ENCODE data around the gene EVI2A. TPM values are rescaled to one million over a fixed set of nuclear protein-coding genes. Genes with fewer than 3 reads are reported as not detected.

Gene EVI2A
- total RNA-seq, 1 experiment from 2014 or later, result 2.6 TPM

DNA sequence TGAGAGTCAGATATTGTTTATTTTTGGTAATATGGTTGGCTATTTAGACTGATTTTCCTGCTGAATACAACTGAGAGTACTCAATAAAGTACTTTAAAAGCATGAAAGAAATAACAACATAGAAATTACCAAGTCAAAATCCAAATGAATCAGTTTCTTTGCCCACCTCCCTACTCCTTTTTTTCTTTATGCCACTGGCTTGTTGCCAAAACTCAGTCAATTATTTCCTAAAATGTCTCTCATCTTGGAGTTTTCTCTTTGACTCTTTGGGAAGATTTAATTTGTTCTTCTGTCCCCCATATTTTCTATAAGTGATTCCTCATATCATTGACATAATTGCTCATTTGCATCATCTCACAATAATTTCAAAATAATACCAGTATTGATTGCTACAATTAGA, 21.8 kb downstream of the EVI2A start:
- ChIA-PET POLR2A (no interaction called here), CTCF (no interaction called here)
- Mint-ChIP-seq H3K4me1 (ENCODE audit: insufficient read depth, unreplicated experiment) (no peaks in the 10 kb centered on the region), H3K27me3 (ENCODE audit: insufficient read depth, unreplicated experiment) (no peaks in the 10 kb centered on the region), H3K4me3 (ENCODE audit: unreplicated experiment) (no peak overlapping the region), H3K36me3 (ENCODE audit: insufficient read depth, unreplicated experiment) (peaks cover 7% of the 10 kb centered on the region), H3K9me3 (ENCODE audit: unreplicated experiment) (no peaks in the 10 kb centered on the region), H3K27ac (ENCODE audit: low read depth, unreplicated experiment) (no peak overlapping the region)
- intact Hi-C loops (cut with micrococcal nuclease), result no loop called here
- BruUV-seq (replicated peaks), result no TSS peak
- no peak for TF ChIP-seq CTCF (IDR thresholded peaks at IDR 0.05; ENCODE audit: unreplicated experiment)
- no peak for DNase-seq (ENCODE audit: unreplicated experiment)

- Mint-ChIP-seq H3K27me3 (ENCODE audit: insufficient read depth, unreplicated experiment) (no peaks in the 10 kb centered on the region), H3K9me3 (ENCODE audit: unreplicated experiment) (no peaks in the 10 kb centered on the region), H3K4me1 (ENCODE audit: insufficient read depth, unreplicated experiment) (no peaks in the 10 kb centered on the region), H3K27ac (ENCODE audit: low read depth, unreplicated experiment) (no peak within 1 kb of the TSS), H3K36me3 (ENCODE audit: insufficient read depth, unreplicated experiment) (peaks cover 8% of the 10 kb centered on the region), H3K4me3 (ENCODE audit: unreplicated experiment) (no peak within 1 kb of the TSS)
- ChIA-PET CTCF (no interaction called here), POLR2A (interaction anchor here (0.6 to 1.0 kb wide), 4 partner anchors 16 to 401 kb away, joined by 3 to 4 read pairs (median 4); no protein-coding TSS in a partner anchor)
- no peak for DNase-seq (ENCODE audit: unreplicated experiment)
- TF ChIP-seq CTCF (IDR thresholded peaks at IDR 0.05; ENCODE audit: unreplicated experiment), result no peak
- BruUV-seq (replicated peaks), result no TSS peak
- intact Hi-C loops (cut with micrococcal nuclease), result no loop called here
These were observed 24.3 kb downstream of the EVI2A start, which contains the start of gene OMG for GRCh38 chr17:31297090-31297489. OMG (minus strand) TSS chr17:31297239; CDS start chr17:31296331, 908 bp downstream.

DNA sequence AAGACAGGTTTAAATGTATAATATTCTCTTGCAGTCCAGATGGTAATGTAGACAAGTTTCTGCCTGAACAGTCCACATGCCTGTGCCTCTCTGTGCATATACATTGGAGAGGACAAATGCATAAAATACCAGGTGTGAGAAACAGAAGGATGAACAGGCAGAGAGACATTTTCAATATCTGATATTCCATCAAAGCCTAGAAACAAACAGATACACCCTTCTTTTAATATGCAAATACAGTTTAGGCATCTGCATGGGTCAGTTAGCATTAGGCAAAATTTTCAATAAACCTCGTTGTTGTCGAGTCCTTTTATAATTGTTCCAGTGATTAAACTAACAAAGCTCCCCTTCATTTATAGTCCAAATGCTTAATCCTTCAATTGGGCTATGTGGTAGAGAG, 25.3 kb downstream of the EVI2A start:
- intact Hi-C loops (cut with micrococcal nuclease), result no loop called here
- no TSS peak for BruUV-seq (replicated peaks)
- TF ChIP-seq CTCF (IDR thresholded peaks at IDR 0.05; ENCODE audit: unreplicated experiment), result no peak
- CTCF ChIA-PET, result no interaction called here
- Mint-ChIP-seq H3K27ac (ENCODE audit: low read depth, unreplicated experiment) (no peak overlapping the region), H3K27me3 (ENCODE audit: insufficient read depth, unreplicated experiment) (no peaks in the 10 kb centered on the region), H3K36me3 (ENCODE audit: insufficient read depth, unreplicated experiment) (peaks cover 8% of the 10 kb centered on the region), H3K9me3 (ENCODE audit: unreplicated experiment) (no peaks in the 10 kb centered on the region), H3K4me1 (ENCODE audit: insufficient read depth, unreplicated experiment) (no peaks in the 10 kb centered on the region), H3K4me3 (ENCODE audit: unreplicated experiment) (no peak overlapping the region)
- DNase-seq (ENCODE audit: unreplicated experiment), result no peak
- POLR2A ChIA-PET, result interaction anchor here (0.7 kb wide), 1 partner anchor 319 kb away, joined by 3 read pairs; no protein-coding TSS in a partner anchor

- Mint-ChIP-seq H3K27me3 (ENCODE audit: insufficient read depth, unreplicated experiment) (no peaks in the 10 kb centered on the region), H3K9me3 (ENCODE audit: unreplicated experiment) (no peaks in the 10 kb centered on the region), H3K4me3 (ENCODE audit: unreplicated experiment) (no peak overlapping the region), H3K4me1 (ENCODE audit: insufficient read depth, unreplicated experiment) (peaks cover under 1% of the 10 kb centered on the region), H3K36me3 (ENCODE audit: insufficient read depth, unreplicated experiment) (peaks cover 8% of the 10 kb centered on the region), H3K27ac (ENCODE audit: low read depth, unreplicated experiment) (no peak overlapping the region)
- POLR2A ChIA-PET, result interaction anchor here (1.3 kb wide), 1 partner anchor 45 kb away, joined by 3 read pairs; no protein-coding TSS in a partner anchor
- no peak for TF ChIP-seq CTCF (IDR thresholded peaks at IDR 0.05; ENCODE audit: unreplicated experiment)
- CTCF ChIA-PET, result no interaction called here
- intact Hi-C loops (cut with micrococcal nuclease), result no loop called here
- no peak for DNase-seq (ENCODE audit: unreplicated experiment)
- BruUV-seq (replicated peaks), result no TSS peak
These were observed 25.9 kb downstream of the EVI2A start for GRCh38 chr17:31295489-31295871.

Data from MCF 10A (cell line).